GM18909 (cell line): ENCODE data around the gene DSTN.

Experiments
- ATAC-seq: cut with Tn5 transposase; IDR thresholded peaks from one replicate; pipeline ENCODE4 v1.9.1; 2021; ENCODE audit warnings: mild to moderate bottlenecking; ENCODE audit not compliant: unreplicated experiment, poor library complexity

The DSTN gene

DNA sequence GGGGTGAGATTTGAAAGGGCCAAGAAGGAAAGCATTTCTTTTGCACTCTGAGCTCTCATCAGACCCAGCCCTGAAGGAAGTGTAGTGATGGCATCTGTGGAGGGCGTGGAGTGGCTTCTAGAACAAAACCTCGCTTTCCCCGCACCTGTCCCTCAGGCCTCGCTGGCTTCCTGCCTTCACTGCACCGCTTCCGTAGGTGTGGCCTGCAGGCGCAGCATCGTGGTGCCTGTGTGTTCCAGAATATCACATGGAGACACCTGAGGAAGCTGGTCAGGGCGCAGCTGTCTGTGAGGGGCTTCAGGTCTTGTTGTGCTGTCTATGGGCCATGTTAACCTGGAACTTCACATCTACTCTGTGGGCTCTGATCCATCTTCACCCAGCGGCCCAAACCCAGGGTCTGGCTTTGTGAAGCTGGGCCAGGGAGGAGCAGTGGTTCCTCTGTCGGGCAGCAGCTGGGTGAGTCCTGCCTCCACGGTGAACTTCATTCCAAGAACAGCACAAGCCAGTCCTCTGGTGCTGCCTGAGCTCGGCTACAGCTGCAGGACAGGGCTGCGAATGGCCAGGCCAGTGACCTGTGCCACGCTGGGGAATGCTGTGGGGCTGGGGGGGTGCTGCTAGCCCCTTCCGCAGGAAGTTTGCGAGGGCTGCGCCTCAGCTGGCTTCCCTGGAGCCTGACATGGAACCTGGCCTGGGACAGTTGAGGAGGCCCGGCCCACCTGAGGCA is 40.9 kb downstream of the DSTN start:
- ATAC-seq, result no peak

DNA sequence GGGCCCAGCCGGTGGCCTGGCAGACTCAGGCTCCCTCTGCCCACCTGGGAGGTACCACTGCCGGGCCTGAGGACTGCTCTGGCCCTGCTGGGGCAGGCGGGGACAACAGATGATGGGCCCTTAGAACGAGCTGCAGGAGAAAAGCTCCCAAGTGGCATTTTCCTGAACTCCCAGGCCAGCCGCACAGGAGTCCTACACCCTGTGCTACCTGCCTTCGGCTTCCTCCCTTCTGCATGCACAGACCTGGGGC is 41.3 kb downstream of the DSTN start:
- no peak for ATAC-seq

DNA sequence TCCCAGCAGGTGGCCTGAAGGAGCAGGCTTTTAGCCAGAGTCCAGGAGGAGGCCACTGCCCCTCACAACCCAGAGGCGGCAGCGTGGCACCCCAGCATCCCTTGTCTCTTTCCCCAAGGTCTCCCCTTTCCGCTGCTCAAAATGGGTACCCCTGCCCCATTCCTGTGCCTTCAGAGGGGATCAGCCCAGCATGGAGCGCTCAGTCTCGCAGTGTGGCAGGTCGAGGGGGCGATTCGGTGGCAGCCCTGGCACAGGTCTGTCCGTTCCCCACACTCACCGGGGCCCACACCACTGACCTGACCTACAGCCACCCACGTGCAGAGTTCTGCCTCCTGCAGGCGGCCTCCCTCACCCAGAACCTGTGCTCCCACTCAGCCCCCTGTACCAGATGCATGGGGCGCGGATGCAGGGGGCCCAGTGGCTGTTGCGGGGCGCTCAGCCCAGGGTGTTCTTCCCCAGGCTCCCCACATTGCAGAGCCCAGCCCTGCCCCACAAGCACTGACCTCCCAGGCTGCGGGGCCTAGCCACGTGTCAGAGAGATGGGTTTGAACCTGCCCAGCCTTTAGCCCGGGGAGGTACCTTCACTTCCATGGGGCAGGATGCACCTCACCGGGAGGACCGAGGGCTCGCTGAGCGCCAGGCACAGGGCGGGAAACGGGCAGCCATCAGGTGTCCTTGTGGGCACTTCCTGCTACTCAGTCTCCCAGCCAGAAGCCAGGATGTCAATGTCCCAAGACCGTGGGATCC is 41.8 kb downstream of the DSTN start:
- no peak for ATAC-seq

- no peak for ATAC-seq
These were observed 42.6 kb downstream of the DSTN start for GRCh38 chr20:17612287-17612991.

GRCh38 chr20:17612992-17613327 is 43.1 kb downstream of the DSTN start:
- no peak for ATAC-seq

GRCh38 chr20:17613328-17614175 is 43.7 kb downstream of the DSTN start:
- ATAC-seq, result no peak

GRCh38 chr20:17614176-17614811 is 44.4 kb downstream of the DSTN start:
- ATAC-seq, result no peak

GRCh38 chr20:17614812-17615644 is 45.2 kb downstream of the DSTN start:
- ATAC-seq, result no peak

- no peak for ATAC-seq
These were observed 46.0 kb downstream of the DSTN start for GRCh38 chr20:17615645-17616479.

DNA sequence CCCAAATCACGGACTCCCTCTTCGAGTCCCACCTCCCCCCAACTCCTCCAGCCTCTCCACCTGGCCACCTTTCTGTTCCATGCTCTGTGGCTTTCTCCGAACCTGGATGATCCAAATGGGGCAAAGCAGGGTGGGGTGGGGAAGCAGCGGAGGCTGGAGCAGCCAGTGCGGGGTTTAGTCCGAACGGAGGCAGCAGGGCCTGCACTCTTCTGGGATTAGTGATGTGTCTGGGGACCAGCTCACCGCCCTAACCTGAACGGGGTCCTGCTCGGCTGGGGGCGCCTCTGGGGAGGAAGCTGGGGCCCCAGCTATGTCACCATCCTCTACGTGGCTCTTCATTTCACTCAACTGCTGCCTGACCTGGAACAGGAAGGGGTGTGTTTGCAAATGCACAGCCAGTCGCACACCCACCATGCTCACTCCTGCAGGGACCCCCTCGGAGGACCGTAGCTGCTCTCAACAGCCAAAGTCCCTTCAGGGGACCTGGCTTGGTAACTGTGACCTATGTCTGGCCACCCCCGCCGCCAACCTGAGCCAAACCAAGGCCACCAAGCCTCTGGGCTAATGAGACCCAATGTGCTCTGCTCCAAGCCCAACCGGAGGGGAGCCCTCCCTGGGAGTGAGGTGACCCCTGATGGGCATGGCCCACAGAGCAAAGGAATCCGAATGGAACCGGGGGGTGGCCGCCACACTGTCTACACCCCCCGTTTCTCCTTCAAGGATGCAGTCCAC is 46.8 kb downstream of the DSTN start:
- no peak for ATAC-seq

- no peak for ATAC-seq
These were observed 47.5 kb downstream of the DSTN start for GRCh38 chr20:17617212-17617867.

DNA sequence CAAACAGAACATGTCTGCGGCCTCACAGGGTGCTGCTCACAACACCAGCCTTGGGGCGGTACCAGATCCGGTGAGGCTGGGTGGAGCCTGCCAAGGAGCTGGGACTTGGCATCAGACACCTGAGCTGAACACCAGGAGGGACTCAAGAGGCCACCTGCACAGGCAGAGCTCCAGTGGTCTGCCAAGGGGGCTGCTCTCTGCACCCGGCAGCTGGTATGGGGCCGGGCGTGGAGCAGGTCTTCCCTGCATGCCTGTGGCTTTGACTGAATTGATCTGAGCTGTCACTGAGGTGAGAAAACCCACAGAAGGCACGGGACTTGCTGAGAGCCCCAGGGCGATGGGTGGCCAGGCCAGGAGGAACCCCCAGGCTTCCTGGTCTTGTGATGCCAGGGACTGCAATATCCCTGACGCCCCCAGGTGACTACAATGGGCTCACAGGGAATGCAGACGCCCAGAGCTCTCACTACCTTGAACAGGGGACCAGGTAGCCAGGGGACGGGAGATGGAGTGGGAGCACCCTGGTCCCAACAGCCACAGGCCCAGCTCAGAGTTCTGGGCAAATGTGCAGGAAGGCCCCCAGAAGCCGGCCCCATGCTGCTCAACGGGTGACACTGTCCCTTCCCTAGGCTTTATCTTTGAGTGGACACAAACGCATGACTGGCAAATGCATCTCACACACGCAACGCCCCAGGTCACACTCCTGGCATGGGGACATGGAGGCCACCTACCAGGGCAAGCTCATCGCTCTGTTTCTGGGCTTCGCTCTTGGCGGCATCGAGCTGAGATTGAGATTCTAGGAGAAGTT is 48.2 kb downstream of the DSTN start:
- ATAC-seq, result no peak

DNA sequence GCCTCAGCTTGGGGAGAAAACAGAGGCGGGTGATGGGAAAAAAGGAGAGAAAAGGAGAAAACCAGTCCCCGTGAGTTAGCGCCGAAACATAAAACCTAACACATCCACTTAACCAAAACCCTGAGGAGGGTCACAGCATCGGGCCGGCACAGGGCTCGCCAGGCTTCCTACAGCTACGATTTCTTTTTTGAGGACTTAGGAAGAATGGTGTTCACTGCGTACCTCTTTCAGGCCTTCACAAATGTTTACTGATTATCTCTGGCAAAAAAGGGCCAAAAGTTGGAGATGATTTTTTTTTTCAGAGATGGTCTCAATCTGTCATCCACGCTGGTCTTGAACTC is 48.8 kb downstream of the DSTN start:
- ATAC-seq, result no peak

DNA sequence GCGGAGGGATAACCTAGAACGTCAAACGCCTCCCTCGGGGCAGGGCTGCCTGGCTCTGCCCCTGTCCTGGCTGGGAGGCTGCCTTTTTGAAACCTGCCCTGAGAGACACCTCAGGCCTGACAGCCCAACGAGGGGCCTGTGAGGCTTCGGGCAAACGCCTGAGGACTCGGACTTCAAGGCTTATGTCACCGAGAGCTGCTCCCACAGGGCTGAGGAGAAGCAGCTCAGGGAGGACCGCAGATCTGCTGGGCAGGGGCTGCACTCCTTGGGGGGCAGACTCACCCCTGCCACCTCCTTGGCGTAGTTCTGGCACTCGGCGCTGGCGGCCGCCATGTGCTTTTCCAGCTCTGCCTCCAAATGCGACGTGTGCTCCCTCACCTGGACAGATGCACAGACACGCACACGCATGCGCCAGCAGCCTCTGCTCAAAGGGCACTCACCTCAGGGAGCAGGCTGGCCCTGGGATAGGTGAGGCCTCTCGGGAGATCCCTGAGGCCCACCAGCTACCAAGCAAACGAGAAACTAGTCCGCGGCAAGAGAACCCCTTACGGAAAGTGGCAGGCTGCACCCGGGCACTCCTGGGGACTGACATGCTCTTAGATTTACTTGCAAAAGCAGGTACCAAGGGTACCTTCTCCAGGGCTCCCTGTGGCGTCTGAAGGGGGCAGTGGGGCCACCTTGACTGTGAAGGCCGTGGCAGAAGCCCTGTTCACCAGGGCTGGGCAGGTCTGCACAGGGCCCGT is 49.6 kb downstream of the DSTN start:
- ATAC-seq, result no peak

DNA sequence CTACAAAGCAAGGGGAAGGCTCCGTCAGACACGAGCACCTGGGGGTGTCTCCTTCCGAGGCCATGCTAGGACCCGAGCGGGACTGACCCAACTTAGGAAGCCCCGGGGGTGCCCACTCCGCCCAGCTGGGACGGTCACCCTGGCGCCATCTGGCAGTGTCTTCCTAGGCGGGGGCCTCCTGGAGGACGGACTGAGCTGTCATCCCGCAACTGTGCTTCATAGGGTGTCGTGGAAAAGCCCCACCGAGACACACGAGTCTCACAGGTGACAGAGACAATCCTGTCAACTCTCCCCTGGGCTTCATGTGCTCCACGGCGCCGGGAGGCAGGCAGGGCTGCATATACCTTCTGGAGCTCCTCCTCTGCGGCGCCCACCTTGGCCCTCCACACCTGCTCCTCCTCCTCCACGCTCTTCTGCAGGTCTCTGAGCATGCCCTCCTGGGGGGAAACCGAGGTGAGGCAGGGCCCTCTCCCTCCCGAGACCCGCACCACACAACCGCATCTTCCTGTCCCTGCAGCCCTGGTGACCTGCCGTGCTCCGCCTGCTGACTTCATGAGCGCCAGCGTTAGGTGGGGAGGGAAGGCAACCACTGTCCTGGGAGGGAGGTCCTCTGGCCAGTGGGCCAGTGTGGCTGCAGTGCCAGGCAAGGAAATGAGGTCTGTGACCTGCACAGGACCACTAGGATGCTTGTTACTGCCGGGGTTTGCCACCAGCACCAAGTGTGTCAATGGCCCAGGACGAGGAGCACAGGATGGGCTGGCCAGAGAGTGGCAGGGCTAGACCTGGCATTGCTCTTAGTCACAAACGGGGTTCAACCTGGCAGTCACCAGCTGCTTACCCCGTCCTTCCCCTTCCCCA is 50.7 kb downstream of the DSTN start:
- ATAC-seq, result no peak
